Measurements from ENCODE around the gene PTPRN2. TPM values are rescaled to one million over a fixed set of nuclear protein-coding genes. Genes with fewer than 3 reads are reported as not detected.

The PTPRN2 gene
- total and polyA plus RNA-seq, 9 of the 15 experiments (the other 6 are each of a cell fraction or from before 2014, with no cell fraction given) = not detected

DNA sequence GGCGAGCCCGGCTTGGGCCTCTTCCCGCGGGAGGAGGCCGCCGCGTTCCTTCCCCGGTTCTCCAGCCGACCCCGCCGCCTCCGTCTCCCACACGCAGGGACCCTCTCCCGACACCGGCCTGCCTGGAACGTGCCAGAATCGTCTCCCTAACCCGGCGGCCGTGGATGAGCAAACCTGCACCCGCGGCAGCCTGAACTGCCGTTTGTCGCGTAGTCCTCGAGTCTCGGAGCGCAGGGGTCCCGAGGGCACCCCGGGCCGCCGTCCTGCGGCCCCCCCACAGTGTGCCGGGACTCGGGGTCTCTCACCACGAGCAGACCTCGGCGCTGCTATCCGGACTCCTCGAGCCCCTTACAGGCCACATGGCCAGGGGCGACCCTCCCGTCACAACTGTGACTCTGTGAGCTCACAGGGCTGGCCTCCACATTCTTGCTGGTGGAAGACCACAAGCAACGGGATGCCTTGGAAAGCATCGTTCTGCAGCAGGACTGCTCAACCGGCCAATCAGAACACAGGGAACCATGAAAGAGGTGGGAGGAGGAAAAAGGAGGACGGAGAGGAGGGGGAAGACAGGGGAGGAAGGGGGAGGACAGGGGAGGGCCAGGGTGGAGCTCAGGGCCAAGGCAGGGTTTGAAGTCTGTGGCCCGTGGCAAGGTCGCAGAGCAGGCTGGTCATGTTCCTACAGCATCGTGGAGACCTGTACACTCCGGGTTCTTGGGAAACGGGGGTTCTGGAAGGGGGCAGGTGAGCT lies 973.9 kb downstream of the PTPRN2 start:
- H3K9me1 ChIP-seq (ENCODE audit: control insufficient read depth, insufficient read depth, low read length) = no peaks in the 10 kb centered on the region
- no peak for ATAC-seq
- no peaks in the 10 kb centered on the region for H3K9me3 ChIP-seq (replicated peaks; ENCODE audit: control insufficient read depth, insufficient read depth, low read depth, low read length)
- no peak overlapping the region for H3K4me3 ChIP-seq
- H3K36me3 ChIP-seq (ENCODE audit: control insufficient read depth, insufficient read depth, low read length) = no peaks in the 10 kb centered on the region
- in situ Hi-C loops (cut with MboI) = no loop called here
- CTCF ChIA-PET (ENCODE audit: low intra/inter-chr PET ratio) = no interaction called here
- intact Hi-C loops (cut with micrococcal nuclease) = no loop called here
- TF ChIP-seq SMAD2 (IDR thresholded peaks at IDR 0.05; ENCODE audit: low read depth, low read length) (no peak), TSC22D4 (tag; IDR thresholded peaks at IDR 0.05) (no peak), MTA3 (IDR thresholded peaks at IDR 0.05; ENCODE audit: borderline replicate concordance) (no peak), RBM14 (IDR thresholded peaks at IDR 0.05; ENCODE audit: borderline replicate concordance, insufficient read depth, low read depth, low read length) (0 out of 2 replicates have a peak, but pooled peaks have one; percentile 7), ELF4 (CRISPR knock-in tag; IDR thresholded peaks at IDR 0.05) (no peak), SLC30A9 (CRISPR knock-in tag; IDR thresholded peaks at IDR 0.05) (no peak), AFF1 (IDR thresholded peaks at IDR 0.05; ENCODE audit: low read depth in 1 of 2, partially characterized antibody in 2 of 2) (no peak), ZKSCAN3 (CRISPR knock-in tag; IDR thresholded peaks at IDR 0.05) (no peak), MAFK (IDR thresholded peaks at IDR 0.05; ENCODE audit: low read length) (no peak), ZNF263 (CRISPR knock-in tag; IDR thresholded peaks at IDR 0.05; ENCODE audit: borderline replicate concordance) (peak; percentile 52)
- TF ChIP-seq, protein P1, sequence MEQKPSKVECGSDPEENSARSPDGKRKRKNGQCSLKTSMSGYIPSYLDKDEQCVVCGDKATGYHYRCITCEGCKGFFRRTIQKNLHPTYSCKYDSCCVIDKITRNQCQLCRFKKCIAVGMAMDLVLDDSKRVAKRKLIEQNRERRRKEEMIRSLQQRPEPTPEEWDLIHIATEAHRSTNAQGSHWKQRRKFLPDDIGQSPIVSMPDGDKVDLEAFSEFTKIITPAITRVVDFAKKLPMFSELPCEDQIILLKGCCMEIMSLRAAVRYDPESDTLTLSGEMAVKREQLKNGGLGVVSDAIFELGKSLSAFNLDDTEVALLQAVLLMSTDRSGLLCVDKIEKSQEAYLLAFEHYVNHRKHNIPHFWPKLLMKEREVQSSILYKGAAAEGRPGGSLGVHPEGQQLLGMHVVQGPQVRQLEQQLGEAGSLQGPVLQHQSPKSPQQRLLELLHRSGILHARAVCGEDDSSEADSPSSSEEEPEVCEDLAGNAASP (IDR thresholded peaks at IDR 0.05) = no peak
- no peaks in the 10 kb centered on the region for H3K79me2 ChIP-seq (ENCODE audit: control insufficient read depth, insufficient read depth, low read length)
- no peak overlapping the region for H3K9ac ChIP-seq (ENCODE audit: insufficient read depth in 1 of 2, low read depth in 2 of 2, low read length in 2 of 2)
- no peak overlapping the region for H2AFZ ChIP-seq (ENCODE audit: low read depth, low read length)
- H3K27ac ChIP-seq (ENCODE audit: extremely low read depth, low read depth, low read length) = no peak overlapping the region
- peaks cover 82 to 97% of the 10 kb centered on the region in 2 experiments for H3K27me3 ChIP-seq (ENCODE audit: control insufficient read depth in 2 of 2, insufficient read depth in 2 of 2, low read length in 2 of 2)
- no peak for DNase-seq (ENCODE audit: extremely low read depth in 1 of 4, low spot score in 3 of 4)
- POLR2A ChIA-PET = interaction anchor here (0.6 to 1.6 kb wide), 3 partner anchors 12 to 289 kb away, joined by 3 to 5 read pairs (median 4); no protein-coding TSS in a partner anchor
- H3K4me1 ChIP-seq (replicated peaks in 1 of 2; ENCODE audit: control insufficient read depth in 2 of 2, insufficient read depth in 2 of 2, low read length in 2 of 2) = peaks cover 0 to 26% of the 10 kb centered on the region in 2 experiments; a peak in 1 of 5 replicates
- no TSS peak for BruUV-seq (replicated peaks)
- no peak overlapping the region for H3K4me2 ChIP-seq (ENCODE audit: insufficient read depth, low read length)
- FAIRE-seq = no peak
- 21% methylated on average over 45 of the region's 51 CpGs for WGBS (ENCODE audit: insufficient coverage, low coverage, missing lambda C conversion rate)
- H4K20me1 ChIP-seq (replicated peaks; ENCODE audit: control insufficient read depth, insufficient read depth, low read length) = peaks cover 18% of the 10 kb centered on the region
